ENCODE measurements around the gene MIB2.
"Not testable (repeated sequence)": the region's sequence is repeated elsewhere in the genome, so short reads cannot be mapped to it uniquely, and the experiment has no call there.

The MIB2 gene

GRCh38 chr1:1594602-1595260 lies 20.6 kb upstream of the MIB2 start:
- DNase-seq (ENCODE audit: low read depth in 1 of 2, low spot score in 1 of 2), result no peak
- H3K27me3 ChIP-seq (ENCODE audit: insufficient read depth, poor library complexity, severe bottlenecking), result peaks cover 8% of the 10 kb centered on the region
- TF ChIP-seq GABPA (IDR thresholded peaks at IDR 0.05; ENCODE audit: low read depth) (no peak), POLR2AphosphoS5 (IDR thresholded peaks at IDR 0.05; ENCODE audit: low read depth) (no peak), CTCF (IDR thresholded peaks at IDR 0.05; ENCODE audit: insufficient read depth, low read length) (no peak), REST (IDR thresholded peaks at IDR 0.05; ENCODE audit: insufficient replicate concordance, low read depth) (no peak), SPI1 (IDR thresholded peaks at IDR 0.05; ENCODE audit: borderline replicate concordance, low read depth) (no peak)
- no peak overlapping the region for H3K27ac ChIP-seq (replicated peaks)
- H3K4me3 ChIP-seq (replicated peaks; ENCODE audit: insufficient read depth, low read length), result no peak overlapping the region

GRCh38 chr1:1595341-1595740 lies 20.0 kb upstream of the MIB2 start:
- not testable (repeated sequence) for DNase-seq (ENCODE audit: low read depth in 1 of 2, low spot score in 1 of 2); H3K27ac ChIP-seq (replicated peaks); H3K27me3 ChIP-seq (ENCODE audit: insufficient read depth, poor library complexity, severe bottlenecking); H3K4me3 ChIP-seq (replicated peaks; ENCODE audit: insufficient read depth, low read length)

- peaks cover 8% of the 10 kb centered on the region for H3K27me3 ChIP-seq (ENCODE audit: insufficient read depth, poor library complexity, severe bottlenecking)
- H3K4me3 ChIP-seq (replicated peaks; ENCODE audit: insufficient read depth, low read length), result no peak overlapping the region
- TF ChIP-seq REST (IDR thresholded peaks at IDR 0.05; ENCODE audit: insufficient replicate concordance, low read depth) (no peak), CTCF (IDR thresholded peaks at IDR 0.05; ENCODE audit: insufficient read depth, low read length) (no peak), SPI1 (IDR thresholded peaks at IDR 0.05; ENCODE audit: borderline replicate concordance, low read depth) (no peak), GABPA (IDR thresholded peaks at IDR 0.05; ENCODE audit: low read depth) (no peak), POLR2AphosphoS5 (IDR thresholded peaks at IDR 0.05; ENCODE audit: low read depth) (no peak)
- H3K27ac ChIP-seq (replicated peaks), result no peak overlapping the region
- no peak for DNase-seq (ENCODE audit: low read depth in 1 of 2, low spot score in 1 of 2)
Measured at GRCh38 chr1:1596493-1597274, 18.6 kb upstream of the MIB2 start.

GRCh38 chr1:1597275-1597930 lies 17.9 kb upstream of the MIB2 start:
- DNase-seq (ENCODE audit: low read depth in 1 of 2, low spot score in 1 of 2), result peak in 1 of 2 experiments; percentile 58
- TF ChIP-seq SPI1 (IDR thresholded peaks at IDR 0.05; ENCODE audit: borderline replicate concordance, low read depth) (no peak), CTCF (IDR thresholded peaks at IDR 0.05; ENCODE audit: insufficient read depth, low read length) (no peak), GABPA (IDR thresholded peaks at IDR 0.05; ENCODE audit: low read depth) (no peak), REST (IDR thresholded peaks at IDR 0.05; ENCODE audit: insufficient replicate concordance, low read depth) (no peak), POLR2AphosphoS5 (IDR thresholded peaks at IDR 0.05; ENCODE audit: low read depth) (no peak)
- Histone ChIP-seq H3K4me3 (replicated peaks; ENCODE audit: insufficient read depth, low read length) (no peak overlapping the region), H3K27me3 (ENCODE audit: insufficient read depth, poor library complexity, severe bottlenecking) (peaks cover 8% of the 10 kb centered on the region), H3K27ac (replicated peaks) (no peak overlapping the region)

All from HL-60 (cell line).